ENCODE data around the gene DNAH14.
"Not testable (repeated sequence)": the region's sequence is repeated elsewhere in the genome, so short reads cannot be mapped to it uniquely, and the experiment has no call there.

The DNAH14 gene

GRCh38 chr1:225342695-225343094 is 413.2 kb downstream of the DNAH14 start:
- no peak for DNase-seq (ENCODE audit: low spot score)
- FAIRE-seq: no peak

DNA sequence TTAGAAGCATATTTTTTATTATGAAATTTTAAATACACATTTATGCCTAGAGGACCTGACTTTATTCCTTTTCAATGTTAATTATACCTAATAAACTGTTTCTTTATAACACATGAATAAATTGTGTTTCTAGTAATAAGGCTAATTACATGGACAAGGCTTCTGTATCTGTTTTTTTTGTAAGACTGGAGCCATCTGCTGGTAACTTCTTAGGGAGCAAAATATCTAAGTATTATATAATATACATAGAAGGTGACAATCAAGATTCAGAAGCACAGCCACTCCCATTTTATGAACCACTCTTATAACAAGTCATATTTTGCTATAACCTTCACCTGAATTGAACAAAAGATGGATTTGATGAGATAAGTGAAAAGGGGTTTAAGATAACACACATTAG is 414.1 kb downstream of the DNAH14 start:
- DNase-seq (ENCODE audit: low spot score): peak; percentile 42
- peak; percentile 59 for FAIRE-seq

DNA sequence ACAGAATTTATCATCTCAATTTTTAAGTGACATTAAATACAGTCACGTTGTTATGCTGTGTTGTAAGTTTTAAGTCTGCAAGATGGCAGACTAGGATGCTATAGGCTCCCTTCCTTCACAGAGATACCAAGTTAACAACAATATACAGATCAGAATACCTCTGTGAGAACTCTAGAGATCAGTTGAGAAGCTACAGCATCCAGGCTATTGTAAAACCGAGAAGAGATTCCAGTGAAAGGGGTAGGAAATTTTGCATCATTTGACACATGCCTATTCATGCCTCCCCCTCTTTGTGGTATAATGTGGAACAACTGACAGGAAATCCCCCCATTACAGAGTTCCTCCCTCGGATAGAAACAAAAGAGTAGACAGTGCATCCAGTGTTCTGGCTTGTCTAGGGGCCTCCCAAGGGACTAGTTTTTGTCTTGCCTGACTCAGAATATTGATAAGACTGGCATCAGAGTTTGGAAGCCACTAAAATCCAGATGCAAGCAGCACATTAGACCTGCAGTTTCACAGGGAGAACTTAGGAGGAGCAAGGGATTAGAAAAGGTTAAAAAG is 417.7 kb downstream of the DNAH14 start:
- FAIRE-seq (no peak), DNase-seq (ENCODE audit: low spot score) (no peak)

- no peak for DNase-seq (ENCODE audit: low spot score)
- no peak for FAIRE-seq
These were observed 418.9 kb downstream of the DNAH14 start for GRCh38 chr1:225348400-225348799.

DNA sequence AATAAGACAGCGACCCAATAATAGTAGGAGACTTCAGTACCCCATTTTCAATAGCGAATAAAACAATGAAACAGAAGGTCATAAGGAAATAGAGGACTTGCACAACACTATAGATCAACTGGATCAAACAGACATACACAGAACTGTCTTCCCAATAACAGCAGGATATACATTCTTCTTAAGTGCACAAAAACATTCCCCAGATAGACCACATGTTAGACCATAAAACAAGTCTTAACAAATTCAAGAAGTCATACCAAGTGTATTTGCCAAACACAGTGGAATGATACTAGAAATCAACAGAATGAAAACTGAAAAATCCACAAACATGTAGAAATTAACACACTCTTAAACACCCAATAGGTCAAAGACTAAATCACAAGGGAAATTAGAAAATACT is 420.4 kb downstream of the DNAH14 start:
- no peak for DNase-seq (ENCODE audit: low spot score)
- no peak for FAIRE-seq

DNA sequence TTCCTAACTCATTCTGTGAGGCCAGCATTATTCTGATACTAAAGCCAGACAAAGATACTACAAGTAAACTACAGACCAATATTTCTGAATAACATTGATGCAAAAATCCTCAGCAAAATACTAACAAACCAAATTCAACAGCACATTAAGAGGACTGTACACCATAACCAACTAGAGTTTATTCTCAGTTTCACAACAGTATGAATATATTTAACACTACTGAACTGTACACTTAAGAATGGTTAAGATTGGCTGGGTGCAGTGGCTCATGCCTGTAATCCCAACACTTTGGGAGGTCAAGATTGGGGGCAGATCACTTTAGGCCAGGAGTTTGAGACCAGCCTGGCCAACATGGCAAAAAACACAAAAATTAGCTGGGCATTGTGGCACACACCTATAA is 421.4 kb downstream of the DNAH14 start:
- FAIRE-seq: no peak
- DNase-seq (ENCODE audit: low spot score): no peak

GRCh38 chr1:225354906-225355305 is 425.4 kb downstream of the DNAH14 start:
- DNase-seq (ENCODE audit: low spot score): no peak
- no peak for FAIRE-seq

GRCh38 chr1:225355863-225356262 is 426.4 kb downstream of the DNAH14 start:
- FAIRE-seq (no peak), DNase-seq (ENCODE audit: low spot score) (no peak)

DNA sequence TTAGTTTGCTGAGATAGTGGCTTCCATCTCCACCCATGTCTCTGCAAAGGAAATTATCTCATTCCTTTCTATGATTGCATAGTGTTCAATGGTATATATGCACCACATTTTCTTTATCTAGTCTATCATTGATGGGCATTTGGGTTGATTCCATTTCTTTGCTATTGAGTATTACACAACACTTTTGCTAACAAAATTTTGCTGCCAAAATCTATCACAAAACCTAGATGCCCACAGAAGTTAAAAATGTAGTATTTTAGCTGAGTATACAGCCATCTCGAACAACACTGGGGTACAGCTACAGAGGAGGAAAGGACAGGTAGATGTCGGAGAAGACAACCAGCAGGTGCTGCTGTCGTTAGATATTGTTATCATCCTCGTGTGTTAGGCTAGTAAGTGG is 430.6 kb downstream of the DNAH14 start:
- no peak for FAIRE-seq

DNA sequence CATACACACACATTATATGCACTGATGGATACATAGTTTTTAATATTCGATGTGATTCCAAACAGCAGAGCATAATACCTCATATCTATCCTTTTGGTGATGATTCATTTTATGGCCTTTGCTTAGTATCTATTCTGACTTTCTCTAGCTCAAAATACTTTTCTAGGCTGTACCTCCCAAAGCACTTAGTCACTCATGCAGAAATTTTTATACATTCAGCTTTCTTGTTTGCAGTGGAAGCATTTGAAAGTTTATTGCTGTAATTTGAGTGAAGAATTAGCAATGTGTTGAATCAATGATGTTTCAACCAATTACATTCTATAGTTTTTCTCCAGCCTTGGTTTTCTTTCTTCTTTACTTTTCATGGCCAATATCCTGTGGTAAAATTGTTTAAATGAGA is 431.7 kb downstream of the DNAH14 start:
- DNase-seq (ENCODE audit: low spot score): no peak
- FAIRE-seq: no peak

More for the DNA sequence above, 430.6 kb downstream of the DNAH14 start:
- DNase-seq (ENCODE audit: low spot score): no peak

- no peak for FAIRE-seq
- DNase-seq (ENCODE audit: low spot score): no peak
These were observed 433.3 kb downstream of the DNAH14 start for GRCh38 chr1:225362805-225363204.

- FAIRE-seq (no peak), DNase-seq (ENCODE audit: low spot score) (no peak)
These were observed 435.0 kb downstream of the DNAH14 start for GRCh38 chr1:225364439-225364838.

DNA sequence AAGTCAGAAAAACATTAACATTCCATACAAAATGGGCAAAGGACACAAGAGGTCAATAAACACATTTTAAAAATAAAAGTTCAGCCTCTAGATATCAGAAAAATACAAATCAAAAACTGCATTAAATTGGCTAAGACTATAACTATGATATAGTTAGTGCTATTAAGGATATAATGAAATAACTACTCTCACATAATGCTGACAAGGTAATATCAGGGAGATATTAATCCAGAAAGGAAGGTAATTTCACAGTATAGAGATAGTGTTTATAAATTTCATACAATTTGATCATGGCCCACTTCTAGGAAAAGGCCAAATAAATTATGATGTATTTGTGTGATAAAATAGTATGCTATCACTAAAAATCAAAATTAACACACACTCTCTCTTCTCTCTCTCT is 436.5 kb downstream of the DNAH14 start:
- DNase-seq (ENCODE audit: low spot score) (no peak), FAIRE-seq (no peak)

- FAIRE-seq: no peak
- no peak for DNase-seq (ENCODE audit: low spot score)
These were observed 437.1 kb downstream of the DNAH14 start for GRCh38 chr1:225366552-225366951.

DNA sequence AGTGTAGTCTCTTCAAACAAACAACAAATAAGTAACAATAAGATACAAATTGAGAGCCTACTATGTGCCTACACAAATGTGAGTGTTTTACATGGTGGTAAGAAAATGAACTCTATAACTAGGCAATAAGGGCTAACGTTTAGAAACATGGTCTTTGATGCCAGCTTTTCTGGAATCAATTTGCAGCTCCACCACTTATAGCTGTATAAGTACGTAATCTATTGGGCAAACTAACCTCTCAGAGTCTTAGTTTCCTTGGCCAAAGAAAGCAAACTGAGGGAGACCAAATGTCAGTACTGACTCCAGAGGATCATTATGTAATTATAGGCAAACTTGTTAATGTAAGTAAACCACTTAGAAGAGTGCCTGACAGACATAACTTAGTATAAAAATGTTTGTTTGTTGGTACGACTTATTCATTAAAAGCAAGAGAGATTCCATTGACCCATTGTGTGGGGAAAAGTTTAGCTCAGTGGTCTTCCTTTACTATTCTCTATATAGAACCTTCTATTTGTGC is 438.6 kb downstream of the DNAH14 start:
- no peak for FAIRE-seq
- DNase-seq (ENCODE audit: low spot score): no peak

DNA sequence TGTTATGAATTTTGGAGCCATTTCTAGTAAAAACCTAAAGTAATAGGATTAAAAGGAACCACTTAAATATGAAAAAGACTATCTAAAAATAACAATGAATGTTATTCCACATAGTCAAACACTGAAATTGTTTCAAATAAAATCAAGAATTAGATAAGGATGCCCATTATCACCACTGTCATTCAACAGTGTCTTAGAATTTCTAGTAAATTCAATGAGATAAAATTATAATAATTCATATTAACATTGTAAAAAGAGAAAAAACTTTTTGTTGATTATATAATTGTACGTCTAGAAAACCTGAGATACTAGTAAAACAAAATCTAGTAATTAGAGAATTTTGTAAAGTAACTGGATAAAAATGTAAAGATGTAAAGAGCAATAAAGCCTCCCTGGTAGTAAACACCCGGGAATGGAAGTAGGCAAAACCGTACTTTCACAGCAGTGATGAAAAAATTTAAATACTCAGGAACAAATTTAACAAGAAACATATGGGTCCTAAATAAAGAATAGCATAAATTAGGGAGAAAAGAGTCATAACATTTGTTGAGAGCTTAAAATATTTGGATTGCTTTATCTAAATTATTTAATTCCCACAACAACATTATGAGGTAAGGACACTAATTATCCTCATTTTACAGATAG is 442.0 kb downstream of the DNAH14 start:
- FAIRE-seq (peak; percentile 58), DNase-seq (ENCODE audit: low spot score) (no peak)

DNA sequence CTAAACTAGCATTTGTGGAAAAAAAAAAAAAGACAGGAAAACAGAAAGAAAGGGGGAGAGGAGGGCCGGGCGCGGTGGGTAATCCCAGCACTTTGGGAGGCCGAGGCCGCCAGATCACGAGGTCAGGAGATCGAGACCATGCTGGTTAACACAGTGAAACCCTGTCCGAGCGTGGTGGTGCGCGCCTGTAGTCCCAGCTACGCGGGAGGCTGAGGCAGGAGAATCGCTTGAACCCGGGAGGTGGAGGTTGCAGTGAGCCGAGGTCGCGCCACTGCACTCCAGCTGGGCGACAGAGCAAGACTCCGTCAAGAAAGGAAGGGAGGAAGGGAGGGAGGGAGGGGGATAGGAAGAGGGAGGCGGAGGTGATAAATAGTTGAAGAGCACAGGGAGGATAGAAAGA is 443.7 kb downstream of the DNAH14 start:
- FAIRE-seq (no peak), DNase-seq (ENCODE audit: low spot score) (no peak)

GRCh38 chr1:225374996-225375395 is 445.5 kb downstream of the DNAH14 start:
- FAIRE-seq: no peak

DNA sequence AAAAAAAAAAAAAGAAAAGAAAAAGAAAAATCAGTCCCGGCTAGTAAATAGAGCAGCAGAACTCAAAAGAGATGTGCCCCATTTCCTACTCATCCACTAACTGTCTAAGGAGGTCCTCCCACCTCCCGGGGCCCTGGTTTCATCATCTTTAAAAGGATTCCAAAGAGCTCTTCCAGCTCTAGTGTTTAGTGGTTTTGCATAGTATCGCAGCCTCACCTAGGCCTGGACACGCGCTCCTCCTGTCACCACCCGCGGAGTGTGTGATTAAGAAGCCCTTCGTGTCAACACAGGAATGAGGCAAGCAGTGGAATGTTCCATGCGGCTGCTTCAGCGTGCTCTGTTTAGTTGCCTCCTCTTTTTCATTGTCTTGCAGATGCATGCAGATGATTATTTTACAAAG is 449.4 kb downstream of the DNAH14 start:
- peak; percentile 77 for DNase-seq (ENCODE audit: low spot score)
- peak; percentile 65 for FAIRE-seq

More at GRCh38 chr1:225374996-225375395, 445.5 kb downstream of the DNAH14 start:
- no peak for DNase-seq (ENCODE audit: low spot score)

DNA sequence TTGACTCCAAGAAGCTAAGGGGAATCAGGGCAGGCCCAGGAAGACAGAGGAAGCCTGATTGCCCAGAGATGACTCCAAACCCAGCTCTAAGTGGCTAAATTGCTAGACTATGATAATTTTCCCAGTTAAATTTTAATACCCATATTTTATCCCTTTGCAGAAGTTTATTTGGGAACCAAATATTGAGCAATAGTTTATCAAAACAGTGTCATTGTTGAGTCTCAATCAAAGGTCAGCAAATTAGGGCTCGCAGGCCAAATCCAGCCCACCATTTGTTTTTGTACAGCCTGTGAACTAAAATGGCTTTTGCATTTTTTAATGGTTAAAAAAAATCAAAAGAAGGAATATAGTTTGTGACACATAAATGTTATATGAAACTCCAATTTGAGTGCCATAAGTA is 451.2 kb downstream of the DNAH14 start:
- no peak for DNase-seq (ENCODE audit: low spot score)
- no peak for FAIRE-seq

DNA sequence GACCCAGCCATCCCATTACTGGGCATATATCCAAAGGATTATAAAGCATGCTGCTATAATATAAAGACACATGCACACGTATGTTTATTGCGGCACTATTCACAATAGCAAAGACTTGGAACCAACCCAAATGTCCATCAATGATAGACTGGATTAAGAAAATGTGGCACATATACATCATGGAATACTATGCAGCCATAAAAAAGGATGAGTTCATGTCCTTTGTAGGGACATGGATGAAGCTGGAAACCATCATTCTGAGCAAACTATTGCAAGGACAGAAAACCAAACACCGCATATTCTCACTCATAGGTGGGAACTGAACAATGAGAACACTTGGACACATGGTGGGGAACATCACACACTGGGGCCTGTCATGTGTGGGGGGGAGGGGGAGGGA is 457.4 kb downstream of the DNAH14 start:
- FAIRE-seq; DNase-seq (ENCODE audit: low spot score): not testable (repeated sequence)

GRCh38 chr1:225388372-225388771 is 458.9 kb downstream of the DNAH14 start:
- DNase-seq (ENCODE audit: low spot score) (no peak), FAIRE-seq (no peak)

GRCh38 chr1:225389843-225390242 is 460.4 kb downstream of the DNAH14 start:
- FAIRE-seq: no peak
- DNase-seq (ENCODE audit: low spot score): no peak
